K562 (cell line): ENCODE data around the gene TBL2. TPM values are rescaled to one million over a fixed set of nuclear protein-coding genes. Genes with fewer than 3 reads are reported as not detected.

Experiments used
- ATF7 ChIP-seq: fragments of 450-650 bp; IDR thresholded peaks from 2 replicates; pipeline ENCODE4 v1.7.1; 2014; ENCODE audit warnings: mild to moderate bottlenecking, moderate library complexity
- HDAC2 ChIP-seq: fragments of 450-650 bp; IDR thresholded peaks from 2 replicates; pipeline ENCODE4 v1.6.1; 2016; ENCODE audit warnings: mild to moderate bottlenecking
- ILK ChIP-seq: fragments of 450-650 bp; IDR thresholded peaks from 2 replicates; pipeline ENCODE4 v1.6.1; 2016; ENCODE audit warnings: missing genetic modification characterization, low read depth, mild to moderate bottlenecking, missing compliant biosample characterization, moderate library complexity, borderline replicate concordance
- MBD2 ChIP-seq: sonication (generic); IDR thresholded peaks from 2 replicates; pipeline ENCODE4 v1.6.1; 2016; ENCODE audit warnings: low read depth, borderline replicate concordance
- MECOM ChIP-seq: fragments of 250-450 bp; sonication (Bioruptor Pico); IDR thresholded peaks from 2 replicates; pipeline ENCODE4 v1.8.0; 2022; ENCODE audit warnings: inconsistent platforms
- PCBP2 ChIP-seq: fragments of 200-400 bp; formaldehyde crosslinking; IDR thresholded peaks from 2 replicates; pipeline ENCODE4 v1.6.1; 2018; ENCODE audit warnings: low read length, low read depth, mild to moderate bottlenecking, moderate library complexity; ENCODE audit not compliant: poor library complexity, severe bottlenecking
- PHB ChIP-seq: fragments of 250-450 bp; sonication (Bioruptor Pico); IDR thresholded peaks from 2 replicates; pipeline ENCODE4 v1.5.0; 2021
- SMAD1 ChIP-seq: fragments of 150-350 bp; IDR thresholded peaks from 2 replicates; pipeline ENCODE4 v1.6.1; 2014; ENCODE audit warnings: low read length, low read depth; ENCODE audit not compliant: partially characterized antibody
- SNRNP70 ChIP-seq: fragments of 200-400 bp; formaldehyde crosslinking; optimal IDR thresholded peaks from 2 replicates; pipeline ENCODE3; 2017; ENCODE audit warnings: low read depth, low read length
- STAG1 ChIP-seq: sonication (generic); formaldehyde crosslinking; IDR thresholded peaks from 2 replicates; pipeline ENCODE4 v1.5.0; 2020; ENCODE audit warnings: missing genetic modification reagents, borderline replicate concordance
- TEAD1 ChIP-seq, 2 experiments: fragments of 450-650 bp in 1 of 2; sonication (generic) in 1 of 2; formaldehyde crosslinking; IDR thresholded peaks; 2 replicates each; pipeline versions ENCODE4 v1.4.0 to v1.8.0; 2020 to 2022; ENCODE audit warnings: mild to moderate bottlenecking in 2 of 2, missing genetic modification reagents in 1 of 2
- ZFP1 ChIP-seq: fragments of 450-650 bp; formaldehyde crosslinking; IDR thresholded peaks from 2 replicates; pipeline ENCODE4 v1.4.0; 2020; ENCODE audit warnings: mild to moderate bottlenecking, mixed read lengths
- ZFP30 ChIP-seq: fragments of 250-450 bp; sonication (Bioruptor Pico); IDR thresholded peaks from 2 replicates; pipeline ENCODE4 v1.8.0; 2022; ENCODE audit warnings: moderate library complexity, mild to moderate bottlenecking, inconsistent platforms, borderline replicate concordance
- ZNF146 ChIP-seq: IDR thresholded peaks from one replicate; pipeline ENCODE4 v1.6.1; 2018; ENCODE audit warnings: missing compliant biosample characterization; ENCODE audit not compliant: unreplicated experiment
- ZNF184 ChIP-seq: sonication (generic); formaldehyde crosslinking; IDR thresholded peaks from 2 replicates; pipeline ENCODE4 v1.5.0; 2020; ENCODE audit warnings: missing genetic modification reagents
- ZNF609 ChIP-seq: sonication (generic); formaldehyde crosslinking; IDR thresholded peaks from 2 replicates; pipeline ENCODE4 v1.8.1; 2023; ENCODE audit warnings: missing genetic modification reagents, mild to moderate bottlenecking, borderline replicate concordance
- ZNF830 ChIP-seq: fragments of 250-450 bp; sonication (Bioruptor Pico); IDR thresholded peaks from 2 replicates; pipeline ENCODE4 v1.5.0; 2021; ENCODE audit warnings: mild to moderate bottlenecking
- polyA plus RNA-seq, 8 experiments: library from polyadenylated mRNA; depleted of rRNA in 4 of 8; stranded (reverse) in 5 of 8; unstranded in 3 of 8; fragments of >200 nt; fragmentation: Nextera tagmentation in 2 of 8; fragmentation: Illumina TruSeq in 1 of 8; extraction: Ambion mirVana in 2 of 8; extraction: Trizol in 1 of 8; gene quantifications; 2 replicates each; pipeline versions ENCODE4 v1.2.1 to v1.2.3, GENCODE V29; 2011 to 2014; ENCODE audit warnings: inconsistent platforms in 1 of 8, missing spikeins in 1 of 8
- total RNA-seq, 7 experiments: library from RNA; depleted of rRNA in 6 of 7; stranded (reverse); fragments of >200 nt in 6 of 7; fragmentation: Illumina TruSeq in 2 of 7; extraction: Trizol in 2 of 7; gene quantifications; 2 replicates each; pipeline versions ENCODE4 v1.2.1 to v1.2.3, GENCODE V29; 2011 to 2021; ENCODE audit warnings: low replicate concordance in 1 of 7
- TF ChIP-seq, protein P1 (sequence below), 2 experiments: fragments of 450-650 bp; conservative IDR thresholded peaks; 2 replicates each; pipeline ENCODE4 v1.6.1; 2017; ENCODE audit warnings: mild to moderate bottlenecking in 2 of 2, moderate library complexity in 2 of 2
- TF ChIP-seq, protein P2 (sequence below): sonication (generic); formaldehyde crosslinking; IDR thresholded peaks from 2 replicates; pipeline ENCODE4 v1.8.1; 2022; ENCODE audit warnings: missing genetic modification reagents

TBL2 gene
- total and polyA plus RNA-seq, 9 of the 15 experiments (the other 6 are each of a cell fraction or from before 2014, with no cell fraction given): 2.5 to 123 (median 49.2) TPM

DNA sequence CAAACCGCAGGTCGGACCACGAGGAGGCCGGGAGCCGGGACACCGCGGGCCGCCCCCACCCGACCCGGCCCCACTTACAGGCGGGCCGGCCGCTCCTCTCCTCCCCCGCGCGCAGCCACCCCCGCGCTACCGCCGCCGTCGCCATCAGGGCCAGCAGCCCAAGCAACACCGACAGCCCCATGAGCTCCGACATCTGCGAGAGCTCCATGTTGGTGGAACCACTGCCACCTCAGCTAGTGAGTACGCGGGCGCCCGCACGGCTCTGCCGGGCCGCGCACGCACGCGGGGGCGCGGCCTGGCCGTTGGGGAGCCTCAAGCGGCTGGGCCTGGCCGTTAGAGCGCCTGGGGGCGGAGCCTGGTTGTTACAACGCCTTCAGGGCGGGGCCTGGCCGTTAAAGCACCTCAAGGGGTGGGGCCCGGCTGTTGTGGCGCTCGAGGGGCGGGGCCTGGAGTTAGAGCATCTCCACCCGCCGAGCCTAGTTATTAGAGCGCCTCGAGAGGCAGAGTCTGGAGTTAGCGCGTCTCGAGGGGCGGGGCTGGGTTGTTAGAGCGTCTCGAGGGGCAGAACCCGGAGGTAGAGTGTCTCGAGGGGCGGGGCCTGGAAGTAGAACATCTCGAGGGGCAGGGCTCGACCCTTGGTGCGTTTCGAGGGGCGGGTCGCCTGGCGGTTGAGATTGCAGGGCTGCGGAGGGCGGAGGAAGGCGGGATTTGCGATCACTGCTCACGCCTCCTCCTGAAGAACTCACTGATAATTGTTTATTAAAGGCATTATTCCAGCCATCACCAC, at the start of gene TBL2 (continued):
- TF ChIP-seq, protein P1, sequence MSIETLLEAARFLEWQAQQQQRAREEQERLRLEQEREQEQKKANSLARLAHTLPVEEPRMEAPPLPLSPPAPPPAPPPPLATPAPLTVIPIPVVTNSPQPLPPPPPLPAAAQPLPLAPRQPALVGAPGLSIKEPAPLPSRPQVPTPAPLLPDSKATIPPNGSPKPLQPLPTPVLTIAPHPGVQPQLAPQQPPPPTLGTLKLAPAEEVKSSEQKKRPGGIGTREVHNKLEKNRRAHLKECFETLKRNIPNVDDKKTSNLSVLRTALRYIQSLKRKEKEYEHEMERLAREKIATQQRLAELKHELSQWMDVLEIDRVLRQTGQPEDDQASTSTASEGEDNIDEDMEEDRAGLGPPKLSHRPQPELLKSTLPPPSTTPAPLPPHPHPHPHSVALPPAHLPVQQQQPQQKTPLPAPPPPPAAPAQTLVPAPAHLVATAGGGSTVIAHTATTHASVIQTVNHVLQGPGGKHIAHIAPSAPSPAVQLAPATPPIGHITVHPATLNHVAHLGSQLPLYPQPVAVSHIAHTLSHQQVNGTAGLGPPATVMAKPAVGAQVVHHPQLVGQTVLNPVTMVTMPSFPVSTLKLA (conservative IDR thresholded peaks at IDR 0.05): peak; percentile 63 to 87; a peak in 3 of 4 replicates
- TF ChIP-seq ZNF184: no peak
- TF ChIP-seq MBD2: peak; percentile 63; the same call in 1 of the 2 replicates
- no peak for TF ChIP-seq ZFP30 (CRISPR knock-in tag)
- TF ChIP-seq PCBP2: no peak
- peak; percentile 66; the same call in 1 of the 2 replicates for TF ChIP-seq ATF7
- TF ChIP-seq ZNF146 (CRISPR knock-in tag): no peak
- no peak for TF ChIP-seq TEAD1 (CRISPR knock-in tag; IDR thresholded peaks at IDR 0.05)
- TF ChIP-seq, protein P2, sequence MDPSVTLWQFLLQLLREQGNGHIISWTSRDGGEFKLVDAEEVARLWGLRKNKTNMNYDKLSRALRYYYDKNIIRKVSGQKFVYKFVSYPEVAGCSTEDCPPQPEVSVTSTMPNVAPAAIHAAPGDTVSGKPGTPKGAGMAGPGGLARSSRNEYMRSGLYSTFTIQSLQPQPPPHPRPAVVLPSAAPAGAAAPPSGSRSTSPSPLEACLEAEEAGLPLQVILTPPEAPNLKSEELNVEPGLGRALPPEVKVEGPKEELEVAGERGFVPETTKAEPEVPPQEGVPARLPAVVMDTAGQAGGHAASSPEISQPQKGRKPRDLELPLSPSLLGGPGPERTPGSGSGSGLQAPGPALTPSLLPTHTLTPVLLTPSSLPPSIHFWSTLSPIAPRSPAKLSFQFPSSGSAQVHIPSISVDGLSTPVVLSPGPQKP (CRISPR knock-in tag): no peak
- TF ChIP-seq SMAD1: peak; percentile 85
- TF ChIP-seq ZNF609 (CRISPR knock-in tag): no peak
- no peak for TF ChIP-seq ZFP1 (CRISPR knock-in tag)
- TF ChIP-seq SNRNP70: no peak
- TF ChIP-seq ZNF830 (CRISPR knock-in tag): 0 out of 2 replicates have a peak, but pooled peaks have one; percentile 20
- TF ChIP-seq HDAC2: 0 out of 2 replicates have a peak, but pooled peaks have one; percentile 30
- TF ChIP-seq STAG1 (CRISPR knock-in tag): no peak; the same call in 1 of the 2 replicates
- TF ChIP-seq MECOM: no peak
- no peak for TF ChIP-seq PHB (CRISPR knock-in tag)
- TF ChIP-seq ILK (tag): no peak
